Endothelial cell of umbilical vein (primary cell): ENCODE measurements around the gene LSG1. TPM values are rescaled to one million over a fixed set of nuclear protein-coding genes. Genes with fewer than 3 reads are reported as not detected.

Experiments used
- BruUV-seq: library from RNA; stranded (reverse); fragments of 400-500 nt; replicated peaks from 2 replicates; lab custom pipeline; 2021; lab: Mats Ljungman, UMichigan
- CTCF ChIA-PET: fragments of 300-600, 350-600 bp; sonication (Branson Sonifier 250); formaldehyde crosslinking; loops from one replicate; lab custom pipeline; 2021; ENCODE audit warnings: antibody characterized with exemption, inconsistent platforms; lab: Charles Lee
- POLR2A ChIA-PET: fragments of 300-600, 350-600 bp; sonication (Branson Sonifier 250); formaldehyde crosslinking; loops from one replicate; lab custom pipeline; 2021; ENCODE audit warnings: antibody characterized with exemption, inconsistent platforms; lab: Charles Lee
- DNase-seq: peaks from one replicate; pipeline ENCODE4 v3.0.0-alpha.2; 2011; ENCODE audit warnings: low read depth, low spot score
- FAIRE-seq: peaks from 2 replicates; lab custom pipeline; 2011; peaks lifted over from hg19 to GRCh38; lab: Jason Lieb, UNC
- H2AFZ ChIP-seq: 2 replicates; pipeline ENCODE4 v1.6.0; 2012; ENCODE audit warnings: low read depth, low read length, control low read depth, inconsistent platforms
- H3K27ac ChIP-seq: 2 replicates; pipeline ENCODE4 v1.5.1; 2011; ENCODE audit warnings: low read depth, mild to moderate bottlenecking, control low read depth, low read length, moderate library complexity; ENCODE audit not compliant: insufficient read depth
- H3K27me3 ChIP-seq, 2 experiments: 2 replicates each; pipeline versions ENCODE4 v1.6.0 to v1.6.1; 2011; ENCODE audit warnings: low read length in 2 of 2, mixed read lengths in 1 of 2; ENCODE audit not compliant: control insufficient read depth in 2 of 2, insufficient read depth in 2 of 2
- H3K36me3 ChIP-seq, 2 experiments: 2 replicates in 1 of 2; 3 replicates in 1 of 2; pipeline ENCODE4 v1.5.1; 2011; ENCODE audit warnings: low read length in 2 of 2, mild to moderate bottlenecking in 1 of 2, moderate library complexity in 1 of 2; ENCODE audit not compliant: control insufficient read depth in 2 of 2, insufficient read depth in 2 of 2; ENCODE audit errors: extremely low read depth in 1 of 2
- H3K4me1 ChIP-seq: 3 replicates; pipeline ENCODE4 v1.5.1; 2011; ENCODE audit warnings: mild to moderate bottlenecking, low read length; ENCODE audit not compliant: control insufficient read depth, insufficient read depth; ENCODE audit errors: extremely low read depth
- H3K4me2 ChIP-seq: 2 replicates; pipeline ENCODE4 v1.6.1; 2011; ENCODE audit warnings: low read length, control low read depth, mixed read lengths; ENCODE audit not compliant: insufficient read depth
- H3K4me3 ChIP-seq, 3 experiments: fragments of 200-600 bp in 1 of 3; sonication (generic), shearing (Covaris generic) in 1 of 3; replicated peaks in 1 of 3; 2 replicates each; pipeline ENCODE4 v1.5.1; 2011 to 2016; ENCODE audit warnings: control low read depth in 3 of 3, low read length in 3 of 3, mild to moderate bottlenecking in 2 of 3, inconsistent platforms in 1 of 3, low read depth in 1 of 3, moderate library complexity in 1 of 3; ENCODE audit not compliant: insufficient read depth in 1 of 3
- H3K79me2 ChIP-seq: 2 replicates; pipeline ENCODE4 v1.6.0; 2012; ENCODE audit warnings: low read length, inconsistent platforms; ENCODE audit not compliant: control insufficient read depth, insufficient read depth
- H3K9ac ChIP-seq: replicated peaks from 2 replicates; pipeline ENCODE3; 2011; ENCODE audit warnings: low read length, control low read depth; ENCODE audit not compliant: insufficient read depth; ENCODE audit errors: extremely low read depth
- H3K9me1 ChIP-seq: replicated peaks from 3 replicates; pipeline ENCODE4 v1.6.0; 2011; ENCODE audit warnings: mild to moderate bottlenecking, low read length; ENCODE audit not compliant: control insufficient read depth, insufficient read depth; ENCODE audit errors: extremely low read depth
- H3K9me3 ChIP-seq: replicated peaks from 2 replicates; pipeline ENCODE4 v1.5.1; 2012; ENCODE audit warnings: low read length, inconsistent platforms; ENCODE audit not compliant: control insufficient read depth, insufficient read depth
- H4K20me1 ChIP-seq: replicated peaks from 2 replicates; pipeline ENCODE3; 2011; ENCODE audit warnings: mild to moderate bottlenecking, low read length; ENCODE audit not compliant: control insufficient read depth, insufficient read depth; ENCODE audit errors: extremely low read depth
- CTCF ChIP-seq, 2 donors: IDR thresholded peaks; 1 replicate in 1 of 2; 2 replicates in 1 of 2; pipeline ENCODE4 v1.5.1; 2011; ENCODE audit warnings: low read length in 2 of 2, mild to moderate bottlenecking in 2 of 2, moderate library complexity in 2 of 2, control low read depth in 1 of 2, inconsistent platforms in 1 of 2, low read depth in 1 of 2; ENCODE audit not compliant: insufficient read depth in 1 of 2; ENCODE audit errors: extremely low read depth in 1 of 2
- FOS ChIP-seq: IDR thresholded peaks from 2 replicates; pipeline ENCODE4 v1.6.1; 2011; ENCODE audit warnings: mild to moderate bottlenecking, low read length, moderate library complexity, borderline replicate concordance; ENCODE audit not compliant: insufficient read depth
- GATA2 ChIP-seq: IDR thresholded peaks from 2 replicates; pipeline ENCODE4 v1.7.0; 2011; ENCODE audit warnings: low read depth, mild to moderate bottlenecking, moderate library complexity, mixed read lengths, low read length; ENCODE audit not compliant: insufficient read length, insufficient read depth
- JUN ChIP-seq: IDR thresholded peaks from 2 replicates; pipeline ENCODE4 v1.6.1; 2011; ENCODE audit warnings: borderline replicate concordance, low read depth; ENCODE audit not compliant: insufficient read length, insufficient read depth
- MYC ChIP-seq: IDR thresholded peaks from one replicate; pipeline ENCODE4 v1.6.1; 2011; ENCODE audit warnings: mild to moderate bottlenecking, low read depth, low read length
- POLR2A ChIP-seq: IDR thresholded peaks from 2 replicates; pipeline ENCODE4 v1.6.1; 2012; ENCODE audit warnings: low read depth, mild to moderate bottlenecking, control low read depth, low read length
- dilution Hi-C: fragments of 300-500 bp; cut with MboI; formaldehyde crosslinking; loops from one replicate; pipeline ENCODE4 v1.15.0; 2019; ENCODE audit warnings: low sequenced_read_pairs; ENCODE audit not compliant: extremely low pct_ligation_motif_present
- intact Hi-C: fragments of 100-400 bp; cut with micrococcal nuclease; formaldehyde crosslinking; loops from one replicate; pipeline ENCODE4 v1.10.0; 2022
- polyA plus RNA-seq, 4 experiments: library from polyadenylated mRNA; depleted of rRNA in 3 of 4; stranded (reverse) in 3 of 4; unstranded in 1 of 4; fragments of >200 nt; gene quantifications; 2 replicates each; pipeline versions ENCODE4 v1.2.1 to v1.2.3, GENCODE V29; 2011 to 2012; ENCODE audit warnings: missing spikeins in 1 of 4
- total RNA-seq: library from RNA; stranded (reverse); gene quantifications from 2 replicates; pipeline ENCODE4 v1.2.3, GENCODE V29; 2021
- TF ChIP-seq, protein P1 (sequence below): IDR thresholded peaks from 2 replicates; pipeline ENCODE4 v1.6.1; 2011; ENCODE audit not compliant: insufficient read depth, insufficient read length

LSG1 gene
- total and polyA plus RNA-seq, 2 donors (not counting 3 experiments of a cell fraction or from before 2014, with no cell fraction given), result 50.0 to 52.7 TPM

- Histone ChIP-seq H2AFZ (peak overlapping the region; percentile 3), H3K9me3 (no peaks in the 10 kb centered on the region), H3K9me1 (no peaks in the 10 kb centered on the region), H3K79me2 (peaks cover 15% of the 10 kb centered on the region), H3K27ac (no peak overlapping the region), H3K4me2 (no peak overlapping the region), H3K4me3 (no peak overlapping the region), H3K27me3 (no peaks in the 10 kb centered on the region), H3K4me1 (peaks cover 18% of the 10 kb centered on the region), H3K9ac (no peak overlapping the region), H4K20me1 (no peaks in the 10 kb centered on the region), H3K36me3 (peaks cover 4 to 5% of the 10 kb centered on the region in 2 experiments)
- no peak for TF ChIP-seq GATA2
- TF ChIP-seq MYC, result no peak
- TF ChIP-seq JUN, result no peak
- TF ChIP-seq, protein P1, sequence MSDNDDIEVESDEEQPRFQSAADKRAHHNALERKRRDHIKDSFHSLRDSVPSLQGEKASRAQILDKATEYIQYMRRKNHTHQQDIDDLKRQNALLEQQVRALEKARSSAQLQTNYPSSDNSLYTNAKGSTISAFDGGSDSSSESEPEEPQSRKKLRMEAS, result no peak
- no peak for TF ChIP-seq POLR2A
- no peak for TF ChIP-seq CTCF (IDR thresholded peaks at IDR 0.05; ENCODE audit: extremely low read depth in 1 of 2, insufficient read depth in 1 of 2, low read depth in 1 of 2, low read length in 2 of 2)
- TF ChIP-seq FOS, result no peak
- dilution Hi-C loops (loop anchor here (10.0 to 25.0 kb wide), 2 partner anchors 430 to 563 kb away; no protein-coding TSS in a partner anchor), intact Hi-C loops (loop anchor here (1.0 to 10.0 kb wide), 8 partner anchors 323 to 840 kb away; no protein-coding TSS in a partner anchor)
- no TSS peak for BruUV-seq
- POLR2A ChIA-PET, result interaction anchor here (0.6 to 1.4 kb wide), 12 partner anchors 10 to 588 kb away, joined by 3 to 10 read pairs (median 4); partner anchors contain the start of genes LSG1 and XXYLT1
- CTCF ChIA-PET, result interaction anchor here (0.6 to 2.8 kb wide), 77 partner anchors 8 to 840 kb away, joined by 3 to 76 read pairs (median 6); partner anchors contain the start of genes LSG1, TMEM44 and XXYLT1
- FAIRE-seq (no peak), DNase-seq (no peak)
Observed at GRCh38 chr3:194682189-194682693, 10.2 kb upstream of the LSG1 start.
